B cell (primary cell): Measurements from ENCODE around the gene FHL1.

Experiments used
- CTCF ChIP-seq: fragments of 200-600 bp; IDR thresholded peaks from one replicate; pipeline ENCODE4 v1.8.0; 2022; ENCODE audit warnings: antibody characterized with exemption, mild to moderate bottlenecking
- EZH2 ChIP-seq: IDR thresholded peaks from 2 replicates; pipeline ENCODE4 v1.6.1; 2012; ENCODE audit warnings: borderline replicate concordance, low read depth, mild to moderate bottlenecking, moderate library complexity, low read length; ENCODE audit not compliant: insufficient read depth, poor library complexity, severe bottlenecking

- TF ChIP-seq CTCF (no peak), EZH2 (no peak)
These were observed 45.6 kb downstream of the FHL1 start for GRCh38 chrX:136192839-136193414.
